ENCODE measurements around the gene UGP2.

DNA sequence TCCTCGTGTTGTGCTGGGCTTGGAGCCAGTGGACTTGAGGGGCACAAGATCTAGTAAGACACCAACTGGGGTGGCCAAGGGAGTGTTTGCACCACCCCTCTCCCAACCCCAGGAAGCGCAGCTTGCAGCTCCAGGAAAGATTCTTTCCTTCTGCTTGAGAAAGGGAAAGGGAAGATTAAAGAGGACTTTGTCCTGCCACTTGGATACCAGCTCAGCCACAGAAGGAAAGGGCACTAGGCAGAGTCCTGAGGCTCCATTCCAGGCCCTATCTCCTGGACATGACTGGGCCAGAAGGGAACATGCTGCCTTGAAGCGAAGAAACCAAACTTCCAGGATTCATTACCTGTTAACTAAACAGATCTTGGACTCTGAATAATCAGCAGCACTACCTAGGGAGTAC, 44.9 kb upstream of the UGP2 start:
- TF ChIP-seq CTCF (IDR thresholded peaks at IDR 0.05; ENCODE audit: low read depth, low read length) (no peak), POLR2A (IDR thresholded peaks at IDR 0.05; ENCODE audit: extremely low read depth, insufficient read length) (no peak), MYC (IDR thresholded peaks at IDR 0.05; ENCODE audit: low read depth, low read length) (no peak)
